ENCODE data around the gene MLLT1.

MLLT1 gene

GRCh38 chr19:6210721-6211600 is 68.8 kb downstream of the MLLT1 start:
- no peak for DNase-seq (ENCODE audit: low spot score)

- DNase-seq (ENCODE audit: low spot score), result no peak
Observed at GRCh38 chr19:6210091-6210490, 69.7 kb downstream of the MLLT1 start.

- DNase-seq (ENCODE audit: low spot score), result no peak
Observed at GRCh38 chr19:6209680-6210079, 70.1 kb downstream of the MLLT1 start.

- no peak for DNase-seq (ENCODE audit: low spot score)
Observed at GRCh38 chr19:6209233-6209632, 70.5 kb downstream of the MLLT1 start.

- DNase-seq (ENCODE audit: low spot score), result no peak
Observed at GRCh38 chr19:6204866-6205723, 74.7 kb downstream of the MLLT1 start.

- DNase-seq (ENCODE audit: low spot score), result no peak
Observed at GRCh38 chr19:6204212-6204611, 75.6 kb downstream of the MLLT1 start.

GRCh38 chr19:6199240-6199994 is 80.4 kb downstream of the MLLT1 start:
- peak; percentile 100 for DNase-seq (ENCODE audit: low spot score)

- DNase-seq (ENCODE audit: low spot score), result no peak
Observed at GRCh38 chr19:6198896-6199239, 80.9 kb downstream of the MLLT1 start.

- no peak for DNase-seq (ENCODE audit: low spot score)
Observed at GRCh38 chr19:6196361-6196760, 83.4 kb downstream of the MLLT1 start.

GRCh38 chr19:6188811-6189210 is 91.0 kb downstream of the MLLT1 start:
- no peak for DNase-seq (ENCODE audit: low spot score)

GRCh38 chr19:6187374-6187773 is 92.4 kb downstream of the MLLT1 start:
- no peak for DNase-seq (ENCODE audit: low spot score)

GRCh38 chr19:6185835-6186834 is 93.6 kb downstream of the MLLT1 start:
- no peak for DNase-seq (ENCODE audit: low spot score)

GRCh38 chr19:6185093-6185834 is 94.5 kb downstream of the MLLT1 start:
- DNase-seq (ENCODE audit: low spot score), result no peak

GRCh38 chr19:6181119-6181518 is 98.7 kb downstream of the MLLT1 start:
- DNase-seq (ENCODE audit: low spot score), result no peak

GRCh38 chr19:6173190-6173589 is 106.6 kb downstream of the MLLT1 start:
- no peak for DNase-seq (ENCODE audit: low spot score)

- DNase-seq (ENCODE audit: low spot score), result no peak
Observed at GRCh38 chr19:6172074-6172863, 107.5 kb downstream of the MLLT1 start.

- no peak for DNase-seq (ENCODE audit: low spot score)
Observed at GRCh38 chr19:6167115-6167514, 112.7 kb downstream of the MLLT1 start.

GRCh38 chr19:6164906-6165531 is 114.8 kb downstream of the MLLT1 start:
- DNase-seq (ENCODE audit: low spot score), result no peak

- DNase-seq (ENCODE audit: low spot score), result peak; percentile 13
Observed at GRCh38 chr19:6161271-6161850, 118.4 kb downstream of the MLLT1 start.
